ENCODE measurements around the gene GPX4. TPM values are rescaled to one million over a fixed set of nuclear protein-coding genes. Genes with fewer than 3 reads are reported as not detected.

Gene GPX4
- total RNA-seq, 4 donors from 2014 or later: 350 to 485 (median 414) TPM

DNA sequence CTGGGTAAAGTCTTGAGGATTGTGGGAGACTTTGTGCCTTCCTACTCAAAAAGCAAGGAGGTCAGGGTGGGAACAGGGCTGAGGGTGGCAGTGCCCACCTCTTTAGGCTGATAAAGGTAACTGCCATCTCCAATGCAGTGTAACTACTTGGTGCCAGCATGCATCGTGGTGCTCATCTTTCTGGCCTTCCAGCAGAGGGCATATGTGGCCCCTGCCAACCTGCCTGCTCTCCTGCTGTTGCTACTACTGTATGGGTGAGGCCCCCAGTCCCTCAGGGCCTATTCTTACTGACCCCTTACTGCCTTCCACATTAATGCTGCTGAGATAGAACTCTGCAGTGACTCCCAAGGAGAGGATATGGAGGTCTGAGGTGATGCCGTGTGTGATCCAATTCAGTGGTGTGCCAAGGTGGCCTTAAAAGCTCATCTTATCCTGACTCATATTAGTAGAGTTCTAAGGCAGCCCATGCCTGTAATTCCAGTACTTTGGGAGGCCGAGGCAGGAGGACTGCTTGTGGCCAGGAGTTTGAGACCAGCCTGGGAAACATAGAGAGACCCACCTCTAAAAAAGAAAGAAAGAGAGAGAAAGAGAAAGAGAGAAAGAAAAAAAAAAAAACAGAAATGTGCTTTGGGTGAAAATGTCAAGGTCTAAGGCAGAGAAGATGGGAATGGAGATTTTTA lies 46.5 kb upstream of the GPX4 start:
- DNase-seq: no peak
- Histone ChIP-seq H3K27me3 (no peaks in the 10 kb centered on the region), H3K4me1 (no peaks in the 10 kb centered on the region), H3K27ac (no peak overlapping the region), H3K36me3 (no peaks in the 10 kb centered on the region), H3K4me3 (replicated peaks in 1 of 3) (no peak overlapping the region), H3K9me3 (no peaks in the 10 kb centered on the region)
- intact Hi-C loops (cut with DNase I): no loop called here
- TF ChIP-seq, protein P1, sequence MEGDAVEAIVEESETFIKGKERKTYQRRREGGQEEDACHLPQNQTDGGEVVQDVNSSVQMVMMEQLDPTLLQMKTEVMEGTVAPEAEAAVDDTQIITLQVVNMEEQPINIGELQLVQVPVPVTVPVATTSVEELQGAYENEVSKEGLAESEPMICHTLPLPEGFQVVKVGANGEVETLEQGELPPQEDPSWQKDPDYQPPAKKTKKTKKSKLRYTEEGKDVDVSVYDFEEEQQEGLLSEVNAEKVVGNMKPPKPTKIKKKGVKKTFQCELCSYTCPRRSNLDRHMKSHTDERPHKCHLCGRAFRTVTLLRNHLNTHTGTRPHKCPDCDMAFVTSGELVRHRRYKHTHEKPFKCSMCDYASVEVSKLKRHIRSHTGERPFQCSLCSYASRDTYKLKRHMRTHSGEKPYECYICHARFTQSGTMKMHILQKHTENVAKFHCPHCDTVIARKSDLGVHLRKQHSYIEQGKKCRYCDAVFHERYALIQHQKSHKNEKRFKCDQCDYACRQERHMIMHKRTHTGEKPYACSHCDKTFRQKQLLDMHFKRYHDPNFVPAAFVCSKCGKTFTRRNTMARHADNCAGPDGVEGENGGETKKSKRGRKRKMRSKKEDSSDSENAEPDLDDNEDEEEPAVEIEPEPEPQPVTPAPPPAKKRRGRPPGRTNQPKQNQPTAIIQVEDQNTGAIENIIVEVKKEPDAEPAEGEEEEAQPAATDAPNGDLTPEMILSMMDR (IDR thresholded peaks at IDR 0.05): no peak
- no peak for TF ChIP-seq POLR2A (IDR thresholded peaks at IDR 0.05)
- WGBS, 2 donors: 28 to 46% methylated on average over 2 to 3 of the region's 3 CpGs

DNA sequence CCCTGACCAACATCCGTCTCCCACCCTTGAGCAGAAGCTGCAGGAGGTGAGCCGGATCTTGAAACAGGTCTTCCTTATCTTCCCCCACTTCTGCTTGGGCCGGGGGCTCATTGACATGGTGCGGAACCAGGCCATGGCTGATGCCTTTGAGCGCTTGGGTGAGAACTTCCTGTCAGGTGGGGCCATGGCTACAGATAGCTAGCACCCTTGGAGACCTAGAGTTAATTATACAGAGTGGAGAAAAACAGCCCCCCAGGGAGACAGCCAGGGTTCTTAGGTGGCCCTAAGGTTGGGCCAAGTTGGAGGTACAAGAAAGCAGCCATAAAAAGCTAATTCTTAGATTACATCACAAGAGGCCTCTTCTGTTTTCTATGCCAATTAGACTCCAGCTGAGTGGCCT lies 45.7 kb upstream of the GPX4 start:
- H3K27me3 ChIP-seq: no peaks in the 10 kb centered on the region
- no peak overlapping the region for H3K4me3 ChIP-seq (replicated peaks in 1 of 3)
- no peak overlapping the region for H3K27ac ChIP-seq
- DNase-seq: no peak
- H3K4me1 ChIP-seq: no peaks in the 10 kb centered on the region
- WGBS, 2 donors: 97 to 98% methylated on average over 5 of the region's 5 CpGs
- no peaks in the 10 kb centered on the region for H3K36me3 ChIP-seq
- intact Hi-C loops (cut with DNase I): no loop called here
- no peaks in the 10 kb centered on the region for H3K9me3 ChIP-seq
- TF ChIP-seq, protein P1 (IDR thresholded peaks at IDR 0.05): no peak
- TF ChIP-seq POLR2A (IDR thresholded peaks at IDR 0.05): no peak

GRCh38 chr19:1060689-1061088 lies 43.1 kb upstream of the GPX4 start:
- 84 to 92% methylated on average over 5 of the region's 5 CpGs for WGBS, 2 donors
- no peak for DNase-seq

GRCh38 chr19:1061987-1062386 lies 41.8 kb upstream of the GPX4 start:
- DNase-seq: no peak
- 89 to 97% methylated on average over 11 to 12 of the region's 20 CpGs for WGBS, 2 donors
- TF ChIP-seq POLR2A (IDR thresholded peaks at IDR 0.05): no peak
- TF ChIP-seq, protein P1 (IDR thresholded peaks at IDR 0.05): no peak
- Histone ChIP-seq H3K36me3 (no peaks in the 10 kb centered on the region), H3K27me3 (peaks cover 1% of the 10 kb centered on the region), H3K27ac (no peak overlapping the region), H3K4me1 (peaks cover 3 to 27% of the 10 kb centered on the region in 2 donors), H3K4me3 (replicated peaks in 1 of 3) (no peak overlapping the region), H3K9me3 (no peaks in the 10 kb centered on the region)
- intact Hi-C loops (cut with DNase I): no loop called here

More at GRCh38 chr19:1060689-1061088, 43.1 kb upstream of the GPX4 start:
- TF ChIP-seq POLR2A (IDR thresholded peaks at IDR 0.05): no peak
- TF ChIP-seq, protein P1 (IDR thresholded peaks at IDR 0.05): no peak
- no peaks in the 10 kb centered on the region for H3K36me3 ChIP-seq
- no peaks in the 10 kb centered on the region for H3K27me3 ChIP-seq
- intact Hi-C loops (cut with DNase I): no loop called here
- H3K4me3 ChIP-seq (replicated peaks in 1 of 3): no peak overlapping the region
- H3K4me1 ChIP-seq: peaks cover 3 to 14% of the 10 kb centered on the region in 2 donors
- no peak overlapping the region for H3K27ac ChIP-seq
- no peaks in the 10 kb centered on the region for H3K9me3 ChIP-seq

- H3K36me3 ChIP-seq: no peaks in the 10 kb centered on the region
- H3K27ac ChIP-seq: no peak overlapping the region
- TF ChIP-seq, protein P1 (IDR thresholded peaks at IDR 0.05): no peak
- TF ChIP-seq POLR2A (IDR thresholded peaks at IDR 0.05): no peak
- no peaks in the 10 kb centered on the region for H3K9me3 ChIP-seq
- intact Hi-C loops (cut with DNase I): no loop called here
- H3K4me3 ChIP-seq (replicated peaks in 1 of 3): no peak overlapping the region
- DNase-seq: no peak
- peaks cover 3 to 32% of the 10 kb centered on the region in 2 donors for H3K4me1 ChIP-seq
- peaks cover 5% of the 10 kb centered on the region for H3K27me3 ChIP-seq
- 87 to 91% methylated on average over 17 of the region's 17 CpGs for WGBS, 2 donors
Observed at GRCh38 chr19:1062387-1063029, 41.3 kb upstream of the GPX4 start.

All from thyroid gland (tissue), 4 donors.